DOHH2 (cell line): ENCODE measurements around the gene TLE1.

Source experiments
- EZH2phosphoT487 ChIP-seq: fragments of 200-600 bp; sonication (generic); IDR thresholded peaks from 2 replicates; pipeline ENCODE4 v1.6.1; 2017; ENCODE audit warnings: borderline replicate concordance, mild to moderate bottlenecking, antibody characterized with exemption, low read length, moderate library complexity, mixed read lengths
- TF ChIP-seq, protein P1 (sequence below): fragments of 200-600 bp; sonication (generic); IDR thresholded peaks from one replicate; pipeline ENCODE4 v1.5.1; 2014; ENCODE audit warnings: antibody characterized with exemption, mild to moderate bottlenecking, low read depth, low read length; ENCODE audit not compliant: poor library complexity, severe bottlenecking

DNA sequence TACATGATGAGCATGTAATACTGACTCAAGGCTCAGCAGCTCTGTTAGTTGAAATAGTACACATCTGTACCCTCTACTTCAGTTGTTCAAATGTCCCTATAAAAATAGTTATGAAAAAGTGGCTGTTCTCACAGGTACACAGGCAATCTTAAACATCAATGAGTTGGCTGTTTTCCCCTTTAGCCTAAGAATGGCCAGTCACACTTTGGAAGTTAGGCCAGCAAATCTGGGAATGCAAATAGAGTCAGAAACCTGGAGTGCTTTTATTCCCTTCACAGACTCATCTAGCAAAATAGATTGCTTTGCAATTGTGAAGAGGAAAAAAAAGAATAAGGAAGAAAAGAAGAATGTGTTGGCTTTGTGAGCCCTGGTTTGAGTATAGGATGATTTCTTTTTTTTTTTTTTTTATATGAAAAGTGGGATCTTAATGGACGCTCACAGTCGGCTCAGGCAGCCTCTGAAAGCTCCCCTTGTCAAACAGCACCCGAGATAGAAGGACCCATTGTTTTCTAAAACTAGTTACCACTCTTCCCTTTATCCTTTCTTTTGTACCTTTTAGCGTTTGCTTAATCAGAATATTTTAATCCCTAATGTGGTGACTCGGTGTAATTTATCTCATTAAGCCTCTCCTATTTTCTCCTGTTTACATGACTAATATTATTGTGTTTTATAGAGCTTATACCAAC, 27.9 kb upstream of the TLE1 start:
- TF ChIP-seq, protein P1, sequence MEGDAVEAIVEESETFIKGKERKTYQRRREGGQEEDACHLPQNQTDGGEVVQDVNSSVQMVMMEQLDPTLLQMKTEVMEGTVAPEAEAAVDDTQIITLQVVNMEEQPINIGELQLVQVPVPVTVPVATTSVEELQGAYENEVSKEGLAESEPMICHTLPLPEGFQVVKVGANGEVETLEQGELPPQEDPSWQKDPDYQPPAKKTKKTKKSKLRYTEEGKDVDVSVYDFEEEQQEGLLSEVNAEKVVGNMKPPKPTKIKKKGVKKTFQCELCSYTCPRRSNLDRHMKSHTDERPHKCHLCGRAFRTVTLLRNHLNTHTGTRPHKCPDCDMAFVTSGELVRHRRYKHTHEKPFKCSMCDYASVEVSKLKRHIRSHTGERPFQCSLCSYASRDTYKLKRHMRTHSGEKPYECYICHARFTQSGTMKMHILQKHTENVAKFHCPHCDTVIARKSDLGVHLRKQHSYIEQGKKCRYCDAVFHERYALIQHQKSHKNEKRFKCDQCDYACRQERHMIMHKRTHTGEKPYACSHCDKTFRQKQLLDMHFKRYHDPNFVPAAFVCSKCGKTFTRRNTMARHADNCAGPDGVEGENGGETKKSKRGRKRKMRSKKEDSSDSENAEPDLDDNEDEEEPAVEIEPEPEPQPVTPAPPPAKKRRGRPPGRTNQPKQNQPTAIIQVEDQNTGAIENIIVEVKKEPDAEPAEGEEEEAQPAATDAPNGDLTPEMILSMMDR: no peak
- TF ChIP-seq EZH2phosphoT487: no peak
